CD4-positive, alpha-beta T cell treated with Interleukin-4 for 1 hour (primary cell): ENCODE data around the gene LNPK.

Experiments
- DNase-seq, 2 donors: peaks; one replicate each; pipeline ENCODE4 v3.0.0-alpha.2; 2020 to 2022

LNPK gene

DNA sequence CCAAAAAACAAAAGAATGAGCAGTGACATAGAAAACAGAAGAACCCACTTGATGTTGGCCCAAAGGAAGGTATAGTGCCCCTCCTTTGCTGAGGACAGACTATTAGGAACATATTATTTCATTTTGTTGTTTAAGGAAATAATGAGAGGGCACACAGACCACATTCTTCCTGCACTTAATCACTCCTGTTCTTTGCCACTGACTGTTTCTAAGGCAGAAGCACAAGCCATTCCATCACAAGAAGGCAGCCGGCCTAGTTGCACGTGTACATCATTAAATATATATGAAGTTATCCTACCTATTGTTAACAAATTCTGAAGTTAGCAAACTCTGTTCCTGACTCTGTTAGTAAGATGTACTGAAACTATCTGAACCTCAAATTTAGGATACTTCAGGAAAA lies 110.0 kb downstream of the LNPK start:
- DNase-seq = no peak

DNA sequence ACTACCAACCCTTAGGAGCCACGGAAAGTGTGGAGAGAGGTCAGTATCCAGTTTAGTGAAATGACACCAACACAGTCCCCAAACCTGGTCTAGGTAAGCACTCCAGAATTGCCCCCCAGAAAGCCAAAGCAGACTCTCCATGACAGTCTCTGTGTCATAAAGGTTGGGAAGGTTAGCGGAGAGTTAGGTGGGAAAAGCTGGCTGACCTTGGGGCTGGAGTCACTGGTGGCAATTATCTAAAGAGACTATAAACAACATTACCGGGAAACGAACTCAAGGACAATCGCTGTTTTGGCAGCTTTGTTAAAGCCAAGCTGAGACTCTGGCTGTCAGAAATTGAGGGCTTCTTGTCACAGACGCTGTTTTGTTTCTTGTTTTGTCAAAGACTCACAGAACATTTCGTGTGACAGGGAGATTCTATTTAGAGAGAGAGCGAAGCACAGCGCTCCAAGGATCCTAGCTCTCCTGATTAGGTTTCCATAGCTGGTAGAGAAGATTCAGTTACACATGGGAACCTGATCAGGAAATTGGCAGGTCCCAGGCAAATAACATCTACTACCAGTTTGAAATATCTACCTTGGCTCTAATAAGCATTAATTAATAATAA lies 111.3 kb downstream of the LNPK start:
- DNase-seq = no peak

DNA sequence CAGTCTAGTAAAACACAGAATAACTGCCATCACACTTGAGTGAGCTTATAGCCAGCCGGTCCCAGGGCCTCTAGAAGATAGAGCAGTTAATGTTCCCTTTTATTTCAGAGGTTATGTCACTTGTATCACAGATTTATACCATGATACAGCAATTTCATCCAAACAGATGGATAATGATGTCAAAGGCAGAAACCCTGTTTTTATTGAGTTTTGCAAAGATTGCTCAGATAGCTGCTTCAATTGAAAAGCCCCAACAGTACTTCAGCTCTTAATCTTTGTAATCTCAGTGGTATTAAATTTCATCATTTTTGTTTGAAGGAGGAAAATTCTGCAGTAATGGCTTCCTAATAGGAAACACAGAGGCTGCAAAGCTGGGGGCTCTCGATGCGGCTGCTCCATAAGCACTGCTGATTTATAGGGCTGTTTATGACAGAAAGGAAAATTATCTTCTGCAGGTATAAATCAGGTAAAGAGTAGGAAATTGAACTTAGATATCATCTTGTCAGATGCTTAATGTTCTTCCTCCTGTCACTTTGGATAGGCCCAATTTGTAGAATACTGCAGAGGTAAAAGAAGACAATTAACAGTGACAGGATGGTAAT lies 112.3 kb downstream of the LNPK start:
- no peak for DNase-seq

DNA sequence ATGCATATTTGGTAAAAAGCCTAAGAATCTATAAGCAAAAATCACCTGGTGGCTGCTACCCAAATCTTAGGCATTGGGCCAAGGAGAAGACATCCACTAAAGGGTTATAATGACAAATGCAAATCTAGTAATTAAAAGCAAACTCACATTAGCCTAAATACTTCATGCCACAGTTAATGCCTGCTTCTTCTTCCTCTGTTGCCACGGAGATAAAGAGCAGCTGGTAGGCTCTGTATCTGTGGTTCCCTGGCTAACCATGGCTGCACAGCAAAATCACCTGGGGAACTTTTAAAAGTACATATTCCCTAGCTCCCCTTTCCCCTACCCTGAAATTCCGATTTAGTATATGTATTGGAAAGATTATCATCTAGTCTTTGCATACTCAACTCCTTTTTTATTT lies 114.3 kb downstream of the LNPK start:
- no peak for DNase-seq

DNA sequence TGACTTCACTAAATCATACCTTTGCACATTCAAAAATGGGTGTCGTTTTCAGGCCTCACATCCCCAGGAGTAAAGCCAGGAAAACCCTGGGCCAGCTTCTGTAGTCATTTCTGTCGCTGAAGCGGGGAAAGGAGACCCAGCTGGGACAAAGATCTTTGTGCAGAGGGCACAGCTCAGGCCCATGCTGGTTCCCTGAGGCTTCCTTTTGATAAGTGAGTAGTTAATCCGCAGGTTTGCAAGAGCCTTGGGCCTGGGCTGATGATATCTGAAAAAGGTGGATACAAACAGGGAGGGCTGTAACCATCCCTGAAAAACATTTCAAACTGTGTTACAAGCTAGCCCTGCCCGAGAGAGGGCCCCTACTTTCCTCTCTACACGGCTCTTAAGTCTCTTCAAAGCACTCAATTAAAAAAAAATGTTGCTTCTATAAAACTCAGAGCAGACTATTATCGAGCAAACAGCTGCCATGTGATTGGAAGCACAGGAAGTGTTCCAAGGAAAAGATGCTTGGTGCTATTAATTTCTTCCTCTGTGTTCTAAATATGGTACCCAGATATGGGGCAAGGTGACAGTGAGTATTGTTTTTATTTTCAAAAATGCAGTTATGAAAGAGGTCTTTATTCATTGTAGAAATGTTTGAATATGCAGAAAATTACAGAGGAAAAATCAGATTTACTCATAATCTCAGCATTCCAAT lies 117.2 kb downstream of the LNPK start:
- DNase-seq = no peak

DNA sequence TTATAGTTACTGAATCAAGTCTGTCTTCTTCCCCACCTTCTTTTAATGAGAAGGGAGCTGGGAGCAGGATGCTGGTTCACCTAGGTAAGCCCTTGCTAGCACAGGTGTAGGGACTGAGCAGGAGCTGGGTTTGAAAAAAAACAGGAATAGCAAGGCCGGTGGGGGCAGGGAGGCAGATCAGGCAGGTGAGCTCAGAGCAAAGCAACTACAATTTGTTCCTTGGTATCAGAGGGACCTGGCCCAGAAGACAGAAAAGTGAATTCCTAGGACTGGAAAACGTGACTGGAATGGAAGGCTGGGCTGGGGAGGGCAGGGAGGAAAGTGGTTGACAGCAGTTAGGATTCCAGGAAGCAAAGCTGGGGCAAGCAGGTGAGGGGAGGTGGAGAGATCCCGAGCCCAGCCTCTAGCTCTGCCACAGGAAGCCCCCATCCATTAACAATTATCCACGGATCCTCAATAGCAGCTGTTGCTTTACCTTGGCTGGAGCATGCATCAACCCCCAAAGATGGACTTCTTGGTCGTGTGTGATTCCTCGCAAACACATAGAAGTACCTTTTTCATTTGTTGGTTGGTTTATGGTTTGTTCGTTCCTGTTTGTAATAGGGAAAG lies 118.4 kb downstream of the LNPK start:
- DNase-seq = no peak

DNA sequence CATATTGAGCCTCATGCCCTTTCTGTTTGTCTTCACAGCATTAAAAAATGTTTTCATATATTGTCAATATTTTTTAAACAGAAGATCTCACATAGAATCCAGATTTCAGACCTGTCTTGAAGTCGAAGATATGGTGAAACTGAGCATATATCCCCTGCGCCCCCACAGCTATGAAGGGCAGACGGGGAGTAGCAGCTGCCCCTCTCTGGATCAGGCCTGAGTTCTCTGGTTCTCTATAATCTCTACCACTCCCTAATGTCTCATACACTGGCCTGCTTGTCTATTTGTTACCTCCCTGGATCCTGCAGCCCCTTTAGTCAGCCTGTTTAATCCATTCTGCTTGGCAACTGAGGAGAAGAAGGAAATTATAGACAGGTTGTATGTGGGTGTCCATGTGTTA lies 122.4 kb downstream of the LNPK start:
- DNase-seq = no peak

DNA sequence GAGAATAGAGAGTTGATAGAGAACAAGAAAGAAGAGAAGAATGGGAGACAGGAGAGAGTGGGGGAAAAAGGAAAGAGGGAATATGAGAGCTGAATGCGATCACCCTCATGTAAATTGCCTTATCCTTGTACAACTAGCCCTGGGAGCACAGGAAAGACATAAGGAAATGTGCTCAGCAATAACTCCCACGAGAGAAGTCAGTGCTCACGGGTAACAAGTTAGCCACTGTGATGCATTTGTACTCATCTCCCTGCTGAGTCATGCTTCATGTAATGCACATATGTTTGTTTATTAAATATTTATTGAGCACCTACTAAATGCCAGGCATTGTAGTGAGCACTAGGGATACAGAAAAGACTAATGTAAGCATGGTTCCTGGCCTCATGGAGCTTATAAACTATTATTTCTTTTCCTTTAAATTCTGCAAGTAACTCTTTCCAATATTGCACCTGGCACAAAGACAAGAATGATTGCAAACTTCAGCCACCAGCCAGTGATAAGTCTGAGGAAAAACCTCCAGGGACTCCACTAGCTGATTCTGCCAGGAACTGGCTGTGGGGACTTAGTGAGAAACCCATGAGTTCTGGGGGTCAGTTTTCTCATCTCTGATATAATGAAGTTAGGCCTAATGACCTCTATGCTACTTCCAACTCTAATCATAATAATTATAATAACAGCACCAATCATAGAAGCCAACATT lies 124.1 kb downstream of the LNPK start:
- DNase-seq = no peak

DNA sequence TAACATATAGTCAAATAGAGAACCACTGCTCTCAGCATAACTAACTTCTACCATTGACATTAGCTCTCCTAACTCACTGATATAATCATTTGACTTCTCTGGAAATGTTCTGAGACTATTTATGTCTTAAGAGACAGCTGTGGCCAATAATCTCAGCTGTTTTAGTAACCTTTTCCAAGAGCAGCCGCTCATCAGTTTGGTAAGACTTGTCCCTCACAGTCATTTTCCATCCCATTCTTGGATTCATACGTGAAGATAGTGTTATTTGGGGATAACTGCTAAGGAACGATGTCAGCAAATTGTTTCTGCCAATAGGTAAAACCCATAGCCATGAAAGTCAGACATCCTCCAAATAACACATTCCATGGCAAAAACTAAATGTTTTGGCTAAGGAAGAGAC lies 127.8 kb downstream of the LNPK start:
- no peak for DNase-seq
